ENCODE data around the gene ZSCAN26.

The ZSCAN26 gene

GRCh38 chr6:28266962-28267694, at the start of gene ZSCAN26:
ZSCAN26 (plus strand) TSS chr6:28267143; CDS start chr6:28271920, 4,777 bp downstream.
- Histone ChIP-seq H2AFZ (ENCODE audit: low read depth, low read length, severe bottlenecking) (peak within 1 kb of the TSS; percentile 84), H3K27me3 (ENCODE audit: low read length) (no peaks in the 10 kb centered on the region), H3K4me3 (ENCODE audit: insufficient read depth, low read length, poor library complexity, severe bottlenecking) (peak within 1 kb of the TSS; percentile 79), H3K27ac (ENCODE audit: low read depth, low read length) (peak within 1 kb of the TSS; percentile 28; the same call in 1 of the 2 replicates), H3F3A (ENCODE audit: insufficient read depth) (peaks cover 4% of the 10 kb centered on the region; the same call in 1 of the 2 replicates), H3K79me2 (ENCODE audit: insufficient read depth, low read length) (no peaks in the 10 kb centered on the region), H3K9ac (ENCODE audit: low read length) (peak within 1 kb of the TSS; percentile 65), H3K9me2 (replicated peaks; ENCODE audit: insufficient read depth, low read length) (no peaks in the 10 kb centered on the region), H4K20me1 (ENCODE audit: low read depth, low read length) (no peaks in the 10 kb centered on the region), H3K9me3 (ENCODE audit: insufficient read depth, low read length) (no peaks in the 10 kb centered on the region), H3K36me3 (ENCODE audit: low read length) (no peaks in the 10 kb centered on the region), H3K4me2 (ENCODE audit: low read depth, low read length, poor library complexity, severe bottlenecking) (peak within 1 kb of the TSS; percentile 72)
- TF ChIP-seq EZH2phosphoT487 (conservative IDR thresholded peaks at IDR 0.05; ENCODE audit: low read length): no peak

DNA sequence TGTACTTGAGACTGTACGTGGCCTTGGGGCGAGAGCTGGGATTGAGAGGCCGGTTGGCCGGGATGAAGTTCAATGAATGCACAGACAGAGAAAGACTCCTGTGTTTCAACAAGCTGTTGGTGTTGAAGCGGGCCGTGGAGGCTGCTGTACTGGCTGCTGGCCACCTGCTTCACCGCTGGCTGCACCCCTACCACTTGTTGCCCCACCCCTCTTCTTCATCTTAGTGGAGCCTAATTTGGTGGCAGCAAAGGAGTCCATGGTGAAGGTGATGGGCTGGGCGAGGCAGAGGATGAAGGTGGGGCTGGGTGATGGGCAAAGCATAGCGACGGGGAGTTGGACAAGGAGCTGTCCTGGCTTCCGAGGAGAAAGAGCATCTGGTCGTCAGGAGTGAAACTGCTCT, 49.1 kb upstream of the ZSCAN26 start:
- Histone ChIP-seq H3K4me2 (ENCODE audit: low read depth, low read length, poor library complexity, severe bottlenecking) (peak overlapping the region; percentile 57), H3K4me3 (ENCODE audit: insufficient read depth, low read length, poor library complexity, severe bottlenecking) (no peak overlapping the region), H3K9ac (ENCODE audit: low read length) (no peak overlapping the region), H3K27me3 (ENCODE audit: low read length) (no peaks in the 10 kb centered on the region), H4K20me1 (ENCODE audit: low read depth, low read length) (no peaks in the 10 kb centered on the region), H3K9me3 (ENCODE audit: insufficient read depth, low read length) (no peaks in the 10 kb centered on the region), H3F3A (ENCODE audit: insufficient read depth) (0 out of 2 replicates have a peak, but pooled peaks cover 4% of the 10 kb centered on the region), H3K36me3 (ENCODE audit: low read length) (no peaks in the 10 kb centered on the region), H3K9me2 (replicated peaks; ENCODE audit: insufficient read depth, low read length) (no peaks in the 10 kb centered on the region), H3K27ac (ENCODE audit: low read depth, low read length) (no peak overlapping the region), H2AFZ (ENCODE audit: low read depth, low read length, severe bottlenecking) (no peak overlapping the region), H3K79me2 (ENCODE audit: insufficient read depth, low read length) (no peaks in the 10 kb centered on the region)
- TF ChIP-seq EZH2phosphoT487 (conservative IDR thresholded peaks at IDR 0.05; ENCODE audit: low read length): no peak
- TF ChIP-seq CTCF (IDR thresholded peaks at IDR 0.05; ENCODE audit: insufficient read depth, low read length, poor library complexity, severe bottlenecking): no peak

- 0 out of 2 replicates have a peak, but pooled peaks cover 4% of the 10 kb centered on the region for H3F3A ChIP-seq (ENCODE audit: insufficient read depth)
- H3K9me3 ChIP-seq (ENCODE audit: insufficient read depth, low read length): no peaks in the 10 kb centered on the region
- H3K79me2 ChIP-seq (ENCODE audit: insufficient read depth, low read length): no peaks in the 10 kb centered on the region
- H2AFZ ChIP-seq (ENCODE audit: low read depth, low read length, severe bottlenecking): peak overlapping the region; percentile 75
- peak overlapping the region; percentile 40 for H3K9ac ChIP-seq (ENCODE audit: low read length)
- no peaks in the 10 kb centered on the region for H3K9me2 ChIP-seq (replicated peaks; ENCODE audit: insufficient read depth, low read length)
- no peaks in the 10 kb centered on the region for H4K20me1 ChIP-seq (ENCODE audit: low read depth, low read length)
- TF ChIP-seq EZH2phosphoT487 (conservative IDR thresholded peaks at IDR 0.05; ENCODE audit: low read length) (no peak), CTCF (IDR thresholded peaks at IDR 0.05; ENCODE audit: insufficient read depth, low read length, poor library complexity, severe bottlenecking) (no peak)
- H3K4me3 ChIP-seq (ENCODE audit: insufficient read depth, low read length, poor library complexity, severe bottlenecking): peak overlapping the region; percentile 45
- H3K36me3 ChIP-seq (ENCODE audit: low read length): no peaks in the 10 kb centered on the region
- no peak overlapping the region for H3K27ac ChIP-seq (ENCODE audit: low read depth, low read length)
- H3K27me3 ChIP-seq (ENCODE audit: low read length): no peaks in the 10 kb centered on the region
- H3K4me2 ChIP-seq (ENCODE audit: low read depth, low read length, poor library complexity, severe bottlenecking): peak overlapping the region; percentile 57
Measured at GRCh38 chr6:28218312-28219248, 48.4 kb upstream of the ZSCAN26 start.
